Osteocyte (in vitro differentiated cells): Measurements from ENCODE around the gene LIN37. TPM values are rescaled to one million over a fixed set of nuclear protein-coding genes. Genes with fewer than 3 reads are reported as not detected.

Experiments used
- DNase-seq: peaks from one replicate; pipeline ENCODE4 v3.0.0; 2021; ENCODE audit warnings: mixed read lengths; ENCODE audit not compliant: unreplicated experiment; ENCODE audit errors: extremely low spot score
- H3K27ac Mint-ChIP-seq: one replicate; pipeline ENCODE4 v1.8.0; 2021; ENCODE audit warnings: mild to moderate bottlenecking, mixed read lengths; ENCODE audit not compliant: unreplicated experiment
- H3K27me3 Mint-ChIP-seq: one replicate; pipeline ENCODE4 v1.8.0; 2021; ENCODE audit warnings: mixed read lengths; ENCODE audit not compliant: unreplicated experiment
- H3K36me3 Mint-ChIP-seq: one replicate; pipeline ENCODE4 v1.8.0; 2021; ENCODE audit warnings: mixed read lengths; ENCODE audit not compliant: unreplicated experiment
- H3K4me1 Mint-ChIP-seq: one replicate; pipeline ENCODE4 v1.8.0; 2021; ENCODE audit warnings: mixed read lengths; ENCODE audit not compliant: unreplicated experiment
- H3K4me3 Mint-ChIP-seq: one replicate; pipeline ENCODE4 v1.8.0; 2021; ENCODE audit warnings: mild to moderate bottlenecking, moderate library complexity, mixed read lengths; ENCODE audit not compliant: unreplicated experiment
- H3K9me3 Mint-ChIP-seq: one replicate; pipeline ENCODE4 v1.8.0; 2021; ENCODE audit warnings: mixed read lengths; ENCODE audit not compliant: unreplicated experiment
- total RNA-seq: library from RNA; stranded (reverse); gene quantifications from 2 replicates; pipeline ENCODE4 v1.2.1, GENCODE V29; 2021
- TF ChIP-seq, protein P1 (sequence below): fragments of 200-600 bp; sonication (generic); IDR thresholded peaks from 2 replicates; pipeline ENCODE4 v1.5.0; 2021; ENCODE audit warnings: antibody characterized with exemption, mild to moderate bottlenecking, moderate library complexity

Gene LIN37
- total RNA-seq, 1 donor from 2014 or later, result 15.7 TPM

DNA sequence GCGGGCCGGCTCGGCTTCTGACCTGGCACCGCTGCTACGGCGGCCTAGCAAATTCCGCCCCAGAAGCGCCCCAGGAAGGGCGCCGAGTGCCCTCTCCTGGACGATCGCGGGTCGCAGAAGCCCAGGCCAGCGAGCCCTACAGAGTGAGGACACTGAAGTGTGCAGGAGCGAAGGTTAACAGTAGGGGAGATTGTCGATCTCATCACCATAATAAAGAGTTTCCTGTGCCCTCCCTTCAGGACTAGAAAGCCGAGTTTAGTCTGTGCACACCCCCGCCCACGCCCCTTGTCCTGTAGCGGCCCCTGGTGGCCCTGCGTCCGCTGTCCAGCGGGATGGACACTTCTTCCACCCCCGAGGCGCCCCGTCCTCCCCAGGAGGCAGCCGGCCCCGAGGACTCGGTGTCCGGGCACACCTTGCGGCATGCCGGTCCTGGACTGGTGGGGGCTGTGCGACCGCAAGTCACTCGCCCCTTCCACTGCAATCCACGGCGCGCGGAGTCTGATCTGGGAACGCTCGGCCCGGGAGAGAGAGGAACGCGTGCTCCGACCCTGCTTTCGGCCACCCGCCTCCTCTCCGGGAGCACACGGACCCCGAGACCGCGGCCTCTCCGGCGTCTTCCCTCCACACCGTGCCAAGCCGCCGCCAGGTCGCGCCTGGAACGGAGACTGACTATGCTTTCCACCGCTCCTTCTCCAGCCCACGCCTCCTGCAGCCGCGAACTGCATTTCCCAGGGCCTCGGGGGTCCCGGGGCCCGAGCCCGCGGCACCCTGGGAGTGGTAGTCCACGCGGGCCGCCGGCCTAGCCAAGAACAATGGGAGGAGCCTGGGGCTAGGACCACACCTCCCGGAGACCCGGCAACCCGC is 31.3 kb upstream of the LIN37 start:
- peak; percentile 96 for DNase-seq
- Mint-ChIP-seq H3K9me3 (no peaks in the 10 kb centered on the region), H3K4me3 (peak overlapping the region; percentile 91), H3K36me3 (peaks cover 8% of the 10 kb centered on the region), H3K27ac (peak overlapping the region; percentile 98), H3K27me3 (no peaks in the 10 kb centered on the region), H3K4me1 (peaks cover 26% of the 10 kb centered on the region)
- TF ChIP-seq, protein P1, sequence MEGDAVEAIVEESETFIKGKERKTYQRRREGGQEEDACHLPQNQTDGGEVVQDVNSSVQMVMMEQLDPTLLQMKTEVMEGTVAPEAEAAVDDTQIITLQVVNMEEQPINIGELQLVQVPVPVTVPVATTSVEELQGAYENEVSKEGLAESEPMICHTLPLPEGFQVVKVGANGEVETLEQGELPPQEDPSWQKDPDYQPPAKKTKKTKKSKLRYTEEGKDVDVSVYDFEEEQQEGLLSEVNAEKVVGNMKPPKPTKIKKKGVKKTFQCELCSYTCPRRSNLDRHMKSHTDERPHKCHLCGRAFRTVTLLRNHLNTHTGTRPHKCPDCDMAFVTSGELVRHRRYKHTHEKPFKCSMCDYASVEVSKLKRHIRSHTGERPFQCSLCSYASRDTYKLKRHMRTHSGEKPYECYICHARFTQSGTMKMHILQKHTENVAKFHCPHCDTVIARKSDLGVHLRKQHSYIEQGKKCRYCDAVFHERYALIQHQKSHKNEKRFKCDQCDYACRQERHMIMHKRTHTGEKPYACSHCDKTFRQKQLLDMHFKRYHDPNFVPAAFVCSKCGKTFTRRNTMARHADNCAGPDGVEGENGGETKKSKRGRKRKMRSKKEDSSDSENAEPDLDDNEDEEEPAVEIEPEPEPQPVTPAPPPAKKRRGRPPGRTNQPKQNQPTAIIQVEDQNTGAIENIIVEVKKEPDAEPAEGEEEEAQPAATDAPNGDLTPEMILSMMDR, result peak; percentile 94

DNA sequence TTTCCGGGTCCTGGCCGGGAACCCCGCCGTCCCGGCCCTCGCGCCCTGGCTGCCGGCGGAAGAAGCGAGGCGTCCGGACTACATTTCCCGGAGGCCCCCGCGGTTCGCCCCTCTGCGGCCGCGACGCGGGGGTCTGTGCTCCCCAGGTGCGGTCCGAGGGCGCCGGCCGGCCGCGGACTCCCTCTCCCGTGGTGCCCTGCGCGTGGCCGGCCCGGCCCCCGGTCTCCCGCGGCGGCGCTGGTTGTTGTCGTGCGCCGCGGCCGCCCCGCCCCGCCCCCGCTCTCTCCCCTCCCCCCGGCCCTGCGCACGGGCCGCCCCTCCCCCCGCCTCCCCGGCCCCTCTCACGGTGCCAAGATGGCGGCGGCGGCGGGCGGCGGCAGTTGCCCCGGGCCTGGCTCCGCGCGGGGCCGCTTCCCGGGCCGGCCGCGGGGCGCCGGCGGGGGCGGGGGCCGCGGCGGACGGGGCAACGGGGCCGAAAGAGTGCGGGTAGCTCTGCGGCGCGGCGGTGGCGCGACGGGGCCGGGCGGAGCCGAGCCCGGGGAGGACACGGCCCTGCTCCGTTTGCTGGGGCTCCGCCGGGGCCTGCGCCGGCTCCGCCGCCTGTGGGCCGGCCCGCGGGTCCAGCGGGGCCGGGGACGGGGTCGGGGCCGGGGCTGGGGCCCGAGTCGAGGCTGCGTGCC is 30.6 kb upstream of the LIN37 start, which contains the start of gene KMT2B:
Gene KMT2B, plus strand, starts transcription at position 339 of the 680 bp plus-strand sequence. Its CDS starts 16 bp downstream, at position 355.
- H3K4me1 Mint-ChIP-seq, result peaks cover 26% of the 10 kb centered on the region
- DNase-seq, result peak; percentile 99
- H3K36me3 Mint-ChIP-seq, result peaks cover 15% of the 10 kb centered on the region
- TF ChIP-seq, protein P1, result no peak
- peak within 1 kb of the TSS; percentile 91 for H3K4me3 Mint-ChIP-seq
- no peaks in the 10 kb centered on the region for H3K9me3 Mint-ChIP-seq
- peak within 1 kb of the TSS; percentile 98 for H3K27ac Mint-ChIP-seq
- H3K27me3 Mint-ChIP-seq, result no peaks in the 10 kb centered on the region

DNA sequence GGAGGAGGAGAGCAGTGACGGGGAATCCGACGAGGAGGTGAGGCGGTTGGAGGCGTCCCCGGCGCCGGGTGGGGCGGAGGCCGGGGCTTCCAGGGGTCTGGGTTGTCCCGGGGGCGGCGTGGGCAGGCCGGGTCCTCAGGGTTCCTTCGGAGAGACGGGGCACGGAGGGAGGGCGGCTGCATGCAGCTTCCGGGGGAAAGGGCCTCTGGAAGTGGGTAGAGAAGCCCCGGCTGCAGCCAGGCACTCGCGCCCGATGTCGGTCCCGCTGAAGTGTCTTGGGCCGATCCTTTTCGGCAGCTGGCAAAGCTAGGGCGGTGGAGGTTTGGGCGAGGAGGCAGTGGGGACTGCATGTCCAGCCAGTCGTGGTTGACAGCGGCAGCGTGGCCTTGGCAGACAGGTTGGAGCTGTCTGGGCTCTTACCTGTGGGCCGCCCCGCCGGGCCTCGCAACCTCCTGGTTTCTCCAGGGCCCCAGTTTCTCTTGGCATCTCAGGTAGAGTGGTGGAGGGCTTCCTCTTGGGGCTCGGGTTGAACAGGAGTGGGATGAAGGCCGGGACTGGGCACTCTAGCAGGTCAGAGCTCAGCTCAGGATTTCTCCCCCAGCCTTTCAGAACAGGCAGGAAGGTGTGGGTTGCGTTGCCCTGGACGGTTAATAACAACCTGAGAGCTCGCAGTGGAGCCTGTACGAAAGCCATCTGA is 29.9 kb upstream of the LIN37 start:
- peak overlapping the region; percentile 84 for H3K4me3 Mint-ChIP-seq
- H3K9me3 Mint-ChIP-seq, result no peaks in the 10 kb centered on the region
- DNase-seq, result no peak
- H3K27me3 Mint-ChIP-seq, result no peaks in the 10 kb centered on the region
- H3K4me1 Mint-ChIP-seq, result peaks cover 26% of the 10 kb centered on the region
- peak overlapping the region; percentile 69 for H3K27ac Mint-ChIP-seq
- H3K36me3 Mint-ChIP-seq, result peaks cover 15% of the 10 kb centered on the region
- TF ChIP-seq, protein P1, result no peak

DNA sequence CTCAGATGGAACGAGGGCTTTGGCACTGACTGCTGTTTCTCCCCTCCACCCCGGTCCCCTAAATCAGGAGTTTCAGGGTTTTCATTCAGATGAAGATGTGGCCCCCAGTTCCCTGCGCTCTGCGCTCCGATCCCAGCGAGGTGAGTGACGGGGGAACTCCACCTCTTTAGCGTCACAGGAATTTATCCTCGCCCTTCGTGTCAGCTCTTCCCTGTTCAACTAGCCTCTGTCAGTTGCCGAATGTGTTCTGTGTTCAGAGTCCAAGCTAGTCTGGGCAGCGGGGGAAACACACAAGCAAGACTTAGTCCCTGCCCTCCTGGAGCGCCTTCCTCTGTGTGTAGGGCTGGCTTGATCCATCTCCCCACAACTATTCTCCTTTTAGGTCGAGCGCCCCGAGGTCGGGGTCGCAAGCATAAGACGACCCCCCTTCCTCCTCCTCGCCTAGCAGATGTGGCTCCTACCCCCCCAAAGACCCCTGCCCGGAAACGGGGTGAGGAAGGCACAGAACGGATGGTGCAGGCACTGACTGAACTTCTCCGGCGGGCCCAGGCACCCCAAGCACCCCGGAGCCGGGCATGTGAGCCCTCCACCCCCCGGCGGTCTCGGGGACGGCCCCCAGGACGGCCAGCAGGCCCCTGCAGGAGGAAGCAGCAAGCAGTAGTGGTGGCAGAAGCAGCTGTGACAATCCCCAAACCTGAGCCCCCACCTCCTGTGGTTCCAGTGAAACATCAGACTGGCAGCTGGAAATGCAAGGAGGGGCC is 28.8 kb upstream of the LIN37 start:
- DNase-seq, result no peak
- Mint-ChIP-seq H3K36me3 (peaks cover 23% of the 10 kb centered on the region), H3K4me1 (peaks cover 26% of the 10 kb centered on the region), H3K4me3 (peak overlapping the region; percentile 84), H3K9me3 (no peaks in the 10 kb centered on the region), H3K27ac (peak overlapping the region; percentile 69), H3K27me3 (no peaks in the 10 kb centered on the region)
- TF ChIP-seq, protein P1, result no peak
